K562 (cell line): ENCODE data around the gene MAP3K7CL. TPM values are rescaled to one million over a fixed set of nuclear protein-coding genes. Genes with fewer than 3 reads are reported as not detected.

ENCODE experiments used
- ATAC-seq: fragments of 200-7000 bp; cut with Tn5 transposase; 3 replicates; pipeline ENCODE4 v1.9.1; 2020; ENCODE audit warnings: moderate library complexity
- BruUV-seq: library from RNA; stranded (reverse); fragments of 400-500 nt; replicated peaks from 2 replicates; lab custom pipeline; 2021; lab: Mats Ljungman, UMichigan
- CTCF ChIA-PET: fragments of 300-600 bp; formaldehyde crosslinking; extraction: SDS; loops from one replicate; lab custom pipeline; 2021; ENCODE audit warnings: low intra/inter-chr PET ratio; lab: Yijun Ruan, JAX
- POLR2A ChIA-PET: fragments of 300-600, 350-650 bp; sonication (Branson Sonifier 250); formaldehyde crosslinking; extraction: SDS; loops from one replicate; lab custom pipeline; 2021; ENCODE audit warnings: antibody characterized with exemption, inconsistent platforms; lab: Yijun Ruan, JAX
- DNase-seq, 4 experiments: peaks; one replicate each; pipeline versions ENCODE4 v3.0.0 to v3.0.0-alpha.2; 2011 to 2018; ENCODE audit warnings: low spot score in 3 of 4, mixed read lengths in 3 of 4; ENCODE audit errors: extremely low read depth in 1 of 4
- FAIRE-seq: peaks from 2 replicates; lab custom pipeline; 2011; peaks lifted over from hg19 to GRCh38; lab: Jason Lieb, UNC
- H2AFZ ChIP-seq: 2 replicates; pipeline ENCODE4 v1.6.0; 2011; ENCODE audit warnings: low read depth, low read length, control low read depth, inconsistent platforms
- H3K27ac ChIP-seq: fragments of 200-600 bp; 3 replicates; pipeline ENCODE4 v1.8.0; 2011; ENCODE audit warnings: low read depth, mild to moderate bottlenecking, control low read depth, inconsistent platforms, low read length, moderate library complexity, mixed read lengths; ENCODE audit errors: extremely low read depth
- H3K27me3 ChIP-seq, 2 experiments: fragments of 300-600 bp in 1 of 2; 2 replicates in 1 of 2; 3 replicates in 1 of 2; pipeline versions ENCODE4 v1.6.0 to v1.8.0; 2011; ENCODE audit warnings: inconsistent platforms in 2 of 2, low read length in 2 of 2, mild to moderate bottlenecking in 1 of 2, mixed read lengths in 1 of 2, moderate library complexity in 1 of 2; ENCODE audit not compliant: control insufficient read depth in 2 of 2, insufficient read depth in 2 of 2
- H3K36me3 ChIP-seq: fragments of 300-600 bp; 3 replicates; pipeline ENCODE4 v1.8.0; 2011; ENCODE audit warnings: mild to moderate bottlenecking, low read length, inconsistent platforms; ENCODE audit not compliant: control insufficient read depth, insufficient read depth
- H3K4me1 ChIP-seq, 2 experiments: fragments of 200-600 bp in 1 of 2; replicated peaks in 1 of 2; 2 replicates in 1 of 2; 3 replicates in 1 of 2; pipeline versions ENCODE4 v1.5.1 to v1.8.0; 2011; ENCODE audit warnings: inconsistent platforms in 2 of 2, low read length in 2 of 2, mild to moderate bottlenecking in 1 of 2, mixed read lengths in 1 of 2, moderate library complexity in 1 of 2; ENCODE audit not compliant: control insufficient read depth in 2 of 2, insufficient read depth in 2 of 2
- H3K4me2 ChIP-seq: 2 replicates; pipeline ENCODE4 v1.6.1; 2011; ENCODE audit warnings: low read length, control low read depth, inconsistent platforms, mixed read lengths; ENCODE audit not compliant: insufficient read depth
- H3K4me3 ChIP-seq: fragments of 200-600 bp; sonication (generic), shearing (Covaris generic); 2 replicates; pipeline ENCODE4 v1.5.1; 2016; ENCODE audit warnings: control low read depth, inconsistent platforms
- H3K79me2 ChIP-seq: fragments of 200-600 bp; 3 replicates; pipeline ENCODE4 v1.8.0; 2011; ENCODE audit warnings: low read length, inconsistent platforms; ENCODE audit not compliant: control insufficient read depth, insufficient read depth
- H3K9ac ChIP-seq, 2 experiments: 2 replicates each; pipeline versions ENCODE4 v1.6.0 to v1.6.1; 2011; ENCODE audit warnings: low read depth in 2 of 2, low read length in 2 of 2, control low read depth in 1 of 2, inconsistent platforms in 1 of 2, mild to moderate bottlenecking in 1 of 2, mixed read lengths in 1 of 2; ENCODE audit not compliant: insufficient read depth in 1 of 2
- H3K9me1 ChIP-seq: one replicate; pipeline ENCODE4 v1.6.0; 2011; ENCODE audit warnings: inconsistent platforms, mild to moderate bottlenecking, low read length, moderate library complexity; ENCODE audit not compliant: control insufficient read depth, insufficient read depth
- H3K9me3 ChIP-seq: replicated peaks from 2 replicates; pipeline ENCODE4 v1.5.1; 2011; ENCODE audit warnings: low read depth, low read length, inconsistent platforms; ENCODE audit not compliant: control insufficient read depth, insufficient read depth
- H4K20me1 ChIP-seq: replicated peaks from 2 replicates; pipeline ENCODE4 v1.6.1; 2011; ENCODE audit warnings: low read length, inconsistent platforms, mixed read lengths; ENCODE audit not compliant: control insufficient read depth, insufficient read depth
- ETV1 ChIP-seq: fragments of 450-650 bp; conservative IDR thresholded peaks from 2 replicates; pipeline ENCODE4 v1.6.1; 2016; ENCODE audit warnings: missing genetic modification characterization, control low read depth, low read depth, missing compliant biosample characterization
- HOXB6 ChIP-seq: fragments of 250-450 bp; sonication (Bioruptor Pico); IDR thresholded peaks from 2 replicates; pipeline ENCODE4 v1.5.1; 2022; ENCODE audit warnings: mild to moderate bottlenecking, borderline replicate concordance
- MAFG ChIP-seq: fragments of 450-650 bp; conservative IDR thresholded peaks from 2 replicates; pipeline ENCODE4 v1.6.1; 2016; ENCODE audit warnings: missing genetic modification characterization, missing compliant biosample characterization
- SNRNP70 ChIP-seq: fragments of 200-400 bp; formaldehyde crosslinking; optimal IDR thresholded peaks from 2 replicates; pipeline ENCODE3; 2017; ENCODE audit warnings: low read depth, low read length
- ZNF324 ChIP-seq: fragments of 250-450 bp; sonication (Bioruptor Pico); IDR thresholded peaks from 2 replicates; pipeline ENCODE4 v1.4.0; 2020; ENCODE audit warnings: mild to moderate bottlenecking
- ZNF76 ChIP-seq: fragments of 250-450 bp; sonication (Bioruptor Pico); IDR thresholded peaks from 2 replicates; pipeline ENCODE4 v1.4.0; 2020; ENCODE audit warnings: mild to moderate bottlenecking, moderate library complexity, borderline replicate concordance
- ZNF778 ChIP-seq: fragments of 450-650 bp; formaldehyde crosslinking; IDR thresholded peaks from 2 replicates; pipeline ENCODE4 v1.4.0; 2020; ENCODE audit warnings: mild to moderate bottlenecking, moderate library complexity
- WGBS: fragments of 100-300 bp; shearing (Covaris generic); methylation state at CpG from one replicate; pipeline ENCODE4 v1.1.6; 2016; ENCODE audit warnings: low coverage, mixed read lengths; ENCODE audit not compliant: insufficient coverage; ENCODE audit errors: missing lambda C conversion rate; 5-methylcytosine and 5-hydroxymethylcytosine counted together
- in situ Hi-C: fragments of 300-500 bp; cut with MboI; formaldehyde crosslinking; loops from 4 replicates; pipeline ENCODE4 v1.15.0; 2018; ENCODE audit warnings: inconsistent platforms, mixed read lengths
- intact Hi-C: fragments of 100-400 bp; cut with micrococcal nuclease; formaldehyde crosslinking; loops from 2 replicates; pipeline ENCODE4 v1.14.2; 2022
- polyA plus RNA-seq, 8 experiments: library from polyadenylated mRNA; depleted of rRNA in 4 of 8; stranded (reverse) in 5 of 8; unstranded in 3 of 8; fragments of >200 nt; fragmentation: Nextera tagmentation in 2 of 8; fragmentation: Illumina TruSeq in 1 of 8; extraction: Ambion mirVana in 2 of 8; extraction: Trizol in 1 of 8; gene quantifications; 2 replicates each; pipeline versions ENCODE4 v1.2.1 to v1.2.3, GENCODE V29; 2011 to 2014; ENCODE audit warnings: inconsistent platforms in 1 of 8, missing spikeins in 1 of 8
- total RNA-seq, 7 experiments: library from RNA; depleted of rRNA in 6 of 7; stranded (reverse); fragments of >200 nt in 6 of 7; fragmentation: Illumina TruSeq in 2 of 7; extraction: Trizol in 2 of 7; gene quantifications; 2 replicates each; pipeline versions ENCODE4 v1.2.1 to v1.2.3, GENCODE V29; 2011 to 2021; ENCODE audit warnings: low replicate concordance in 1 of 7
- TF ChIP-seq, protein P1 (sequence below): fragments of 450-650 bp; formaldehyde crosslinking; IDR thresholded peaks from 2 replicates; pipeline ENCODE4 v1.4.0; 2020; ENCODE audit warnings: mild to moderate bottlenecking
- TF ChIP-seq, protein P2 (sequence below): fragments of 250-450 bp; sonication (Bioruptor Pico); IDR thresholded peaks from 2 replicates; pipeline ENCODE4 v1.8.0; 2022; ENCODE audit warnings: moderate library complexity, mild to moderate bottlenecking, inconsistent platforms

Gene MAP3K7CL
- total and polyA plus RNA-seq, 9 of the 15 experiments (the other 6 are each of a cell fraction or from before 2014, with no cell fraction given): 0.13 to 0.15 (median 0.14) TPM; not detected in 6

DNA sequence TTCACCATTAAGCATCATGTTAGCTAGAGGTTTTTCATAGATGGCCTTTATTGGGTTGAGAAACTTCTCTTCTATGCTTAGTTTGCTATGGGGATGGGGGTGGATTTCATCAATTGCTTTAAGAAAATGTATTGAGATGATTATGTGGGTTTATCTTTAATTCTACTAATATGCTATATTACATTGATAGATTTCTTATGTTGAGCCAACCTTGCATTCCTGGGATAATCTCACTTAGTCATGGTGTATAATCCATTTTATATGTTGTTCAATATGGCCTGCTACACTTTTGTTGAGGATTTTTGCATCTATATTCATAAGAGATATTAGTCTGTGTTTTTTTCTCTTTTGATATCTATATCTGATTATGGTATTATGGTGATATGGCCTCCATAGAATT is 70.7 kb downstream of the MAP3K7CL start:
- Histone ChIP-seq H3K27me3 (no peaks in the 10 kb centered on the region; a peak in 1 of 5 replicates), H3K36me3 (no peaks in the 10 kb centered on the region), H3K9me3 (0 out of 2 replicates have a peak, but pooled peaks cover 3% of the 10 kb centered on the region), H3K79me2 (no peaks in the 10 kb centered on the region), H3K27ac (no peak overlapping the region), H3K4me1 (peaks cover 0 to 4% of the 10 kb centered on the region in 2 experiments; a peak in 1 of 5 replicates), H3K9me1 (no peaks in the 10 kb centered on the region), H3K4me2 (no peak overlapping the region), H3K4me3 (no peak overlapping the region), H4K20me1 (no peaks in the 10 kb centered on the region), H3K9ac (no peak overlapping the region), H2AFZ (no peak overlapping the region)
- intact Hi-C loops (no loop called here), in situ Hi-C loops (no loop called here)
- no peak for FAIRE-seq
- CTCF ChIA-PET: no interaction called here
- BruUV-seq: no TSS peak
- ATAC-seq: no peak
- no peak for DNase-seq
- POLR2A ChIA-PET: interaction anchor here (0.7 kb wide), 1 partner anchor 149 kb away, joined by 3 read pairs; no protein-coding TSS in a partner anchor
- TF ChIP-seq SNRNP70: no peak
- TF ChIP-seq ZNF76 (CRISPR knock-in tag): no peak
- TF ChIP-seq MAFG (tag): no peak
- peak; percentile 95 for TF ChIP-seq ZNF324 (CRISPR knock-in tag)

DNA sequence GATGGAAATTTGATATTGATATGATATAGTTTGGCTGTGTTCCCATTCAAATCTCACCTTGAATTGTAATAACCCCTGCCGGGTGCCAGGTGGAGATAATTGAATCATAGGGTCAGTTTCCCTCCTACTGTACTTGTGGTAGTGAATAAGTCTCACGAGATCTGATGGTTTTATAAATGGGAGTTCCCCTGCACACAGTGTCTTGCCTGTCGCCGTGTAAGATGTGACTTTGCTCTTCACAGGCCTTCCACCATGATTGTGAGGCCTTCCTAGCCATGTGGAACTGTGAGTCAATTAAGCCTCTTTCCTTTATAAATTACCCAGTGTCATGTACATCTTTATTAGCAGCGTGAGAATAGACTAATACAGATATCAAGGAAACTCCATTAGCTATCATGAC is 74.6 kb downstream of the MAP3K7CL start:
- no peak for ATAC-seq

More for the DNA sequence above, 74.6 kb downstream of the MAP3K7CL start:
- H3K9me3 ChIP-seq: 0 out of 2 replicates have a peak, but pooled peaks cover 3% of the 10 kb centered on the region
- H3K4me1 ChIP-seq: no peaks in the 10 kb centered on the region
- H4K20me1 ChIP-seq: no peaks in the 10 kb centered on the region
- H3K9ac ChIP-seq: no peak overlapping the region
- CTCF ChIA-PET: no interaction called here
- DNase-seq: no peak
- H3K9me1 ChIP-seq: no peaks in the 10 kb centered on the region
- no peak for FAIRE-seq
- no peak for TF ChIP-seq ZNF778 (CRISPR knock-in tag)
- TF ChIP-seq, protein P1, sequence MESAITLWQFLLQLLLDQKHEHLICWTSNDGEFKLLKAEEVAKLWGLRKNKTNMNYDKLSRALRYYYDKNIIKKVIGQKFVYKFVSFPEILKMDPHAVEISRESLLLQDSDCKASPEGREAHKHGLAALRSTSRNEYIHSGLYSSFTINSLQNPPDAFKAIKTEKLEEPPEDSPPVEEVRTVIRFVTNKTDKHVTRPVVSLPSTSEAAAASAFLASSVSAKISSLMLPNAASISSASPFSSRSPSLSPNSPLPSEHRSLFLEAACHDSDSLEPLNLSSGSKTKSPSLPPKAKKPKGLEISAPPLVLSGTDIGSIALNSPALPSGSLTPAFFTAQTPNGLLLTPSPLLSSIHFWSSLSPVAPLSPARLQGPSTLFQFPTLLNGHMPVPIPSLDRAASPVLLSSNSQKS (CRISPR knock-in tag): no peak
- TF ChIP-seq HOXB6 (CRISPR knock-in tag): no peak
- no peak for TF ChIP-seq ETV1
- TF ChIP-seq, protein P2, sequence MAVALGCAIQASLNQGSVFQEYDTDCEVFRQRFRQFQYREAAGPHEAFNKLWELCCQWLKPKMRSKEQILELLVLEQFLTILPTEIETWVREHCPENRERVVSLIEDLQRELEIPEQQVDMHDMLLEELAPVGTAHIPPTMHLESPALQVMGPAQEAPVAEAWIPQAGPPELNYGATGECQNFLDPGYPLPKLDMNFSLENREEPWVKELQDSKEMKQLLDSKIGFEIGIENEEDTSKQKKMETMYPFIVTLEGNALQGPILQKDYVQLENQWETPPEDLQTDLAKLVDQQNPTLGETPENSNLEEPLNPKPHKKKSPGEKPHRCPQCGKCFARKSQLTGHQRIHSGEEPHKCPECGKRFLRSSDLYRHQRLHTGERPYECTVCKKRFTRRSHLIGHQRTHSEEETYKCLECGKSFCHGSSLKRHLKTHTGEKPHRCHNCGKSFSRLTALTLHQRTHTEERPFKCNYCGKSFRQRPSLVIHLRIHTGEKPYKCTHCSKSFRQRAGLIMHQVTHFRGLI (CRISPR knock-in tag): no peak
- H3K27me3 ChIP-seq: peaks cover 0 to 4% of the 10 kb centered on the region in 2 experiments; a peak in 2 of 5 replicates
- BruUV-seq: no TSS peak
- no peak overlapping the region for H3K4me2 ChIP-seq
- no peaks in the 10 kb centered on the region for H3K79me2 ChIP-seq
- POLR2A ChIA-PET: no interaction called here
- in situ Hi-C loops: no loop called here
- WGBS: 4% methylated on average over 5 of the region's 5 CpGs
- H3K4me3 ChIP-seq: no peak overlapping the region
- no peak overlapping the region for H3K27ac ChIP-seq
- intact Hi-C loops: no loop called here
- H2AFZ ChIP-seq: no peak overlapping the region
- no peaks in the 10 kb centered on the region for H3K36me3 ChIP-seq
